GM19455 (cell line): ENCODE results near the gene NAA50.

Experiments
- ATAC-seq: cut with Tn5 transposase; IDR thresholded peaks from one replicate; pipeline ENCODE4 v1.9.1; 2021; ENCODE audit not compliant: unreplicated experiment

The NAA50 gene

GRCh38 chr3:113743006-113743630, 2.9 kb downstream of the NAA50 start:
- ATAC-seq: no peak

- no peak for ATAC-seq
These were observed 4.4 kb downstream of the NAA50 start for GRCh38 chr3:113741620-113742019.

GRCh38 chr3:113741086-113741485, 5.0 kb downstream of the NAA50 start:
- no peak for ATAC-seq

- ATAC-seq: no peak
These were observed 9.4 kb downstream of the NAA50 start for GRCh38 chr3:113736548-113737089.

- ATAC-seq: no peak
These were observed 14.4 kb downstream of the NAA50 start for GRCh38 chr3:113731694-113732093.

- ATAC-seq: no peak
These were observed 15.5 kb downstream of the NAA50 start for GRCh38 chr3:113730550-113730949.

- no peak for ATAC-seq
These were observed 17.4 kb downstream of the NAA50 start for GRCh38 chr3:113728661-113729060.

GRCh38 chr3:113721636-113722035, 24.4 kb downstream of the NAA50 start:
- no peak for ATAC-seq

GRCh38 chr3:113719758-113720157, 26.3 kb downstream of the NAA50 start:
- no peak for ATAC-seq

GRCh38 chr3:113719294-113719693, 26.8 kb downstream of the NAA50 start:
- ATAC-seq: no peak

GRCh38 chr3:113717818-113718217, 28.2 kb downstream of the NAA50 start:
- no peak for ATAC-seq

- ATAC-seq: no peak
These were observed 28.7 kb downstream of the NAA50 start for GRCh38 chr3:113717308-113717707.

GRCh38 chr3:113714702-113715101, 31.3 kb downstream of the NAA50 start:
- ATAC-seq: no peak

- ATAC-seq: no peak
These were observed 33.9 kb downstream of the NAA50 start for GRCh38 chr3:113712129-113712528.

- ATAC-seq: no peak
These were observed 38.2 kb downstream of the NAA50 start for GRCh38 chr3:113707835-113708234.

- no peak for ATAC-seq
These were observed 47.1 kb downstream of the NAA50 start for GRCh38 chr3:113698956-113699355.

- no peak for ATAC-seq
These were observed 47.8 kb downstream of the NAA50 start for GRCh38 chr3:113698213-113698742.

- ATAC-seq: no peak
These were observed 48.5 kb downstream of the NAA50 start for GRCh38 chr3:113697500-113698090.

GRCh38 chr3:113696658-113697499, 49.2 kb downstream of the NAA50 start:
- peak; percentile 94 for ATAC-seq

- peak; percentile 71 for ATAC-seq
These were observed 50.0 kb downstream of the NAA50 start, which contains the start of gene USF3 for GRCh38 chr3:113695786-113696645. USF3 (minus strand) TSS chr3:113696642; CDS start chr3:113674878, 21,764 bp downstream.

GRCh38 chr3:113695431-113695785, 50.6 kb downstream of the NAA50 start:
- no peak for ATAC-seq
